T-helper 17 cell (primary cell): Measurements from ENCODE around the gene DVL1. TPM values are rescaled to one million over a fixed set of nuclear protein-coding genes. Genes with fewer than 3 reads are reported as not detected.

Experiments used
- ATAC-seq: fragments of 150-1000 bp; cut with Tn5 transposase; 2 replicates; pipeline ENCODE4 v1.10.0; 2021; ENCODE audit warnings: mild to moderate bottlenecking, moderate library complexity
- DNase-seq, 3 donors: peaks; one replicate each; pipeline versions ENCODE4 v3.0.0 to v3.0.0-alpha.2; 2020 to 2021
- H3K9me3 ChIP-seq: one replicate; pipeline ENCODE4 v1.7.0; 2013; ENCODE audit warnings: low read length, mild to moderate bottlenecking; ENCODE audit not compliant: control insufficient read depth, poor library complexity, severe bottlenecking
- H3K27ac Mint-ChIP-seq: one replicate; pipeline ENCODE4 v1.8.0; 2022; ENCODE audit warnings: mild to moderate bottlenecking, moderate library complexity, mixed read lengths
- H3K27me3 Mint-ChIP-seq: one replicate; pipeline ENCODE4 v1.8.0; 2022; ENCODE audit warnings: mixed read lengths
- H3K36me3 Mint-ChIP-seq: one replicate; pipeline ENCODE4 v1.8.0; 2022; ENCODE audit warnings: low read depth, mixed read lengths
- H3K4me1 Mint-ChIP-seq: one replicate; pipeline ENCODE4 v1.8.0; 2022; ENCODE audit warnings: mild to moderate bottlenecking, mixed read lengths
- H3K4me3 Mint-ChIP-seq: one replicate; pipeline ENCODE4 v1.8.0; 2022; ENCODE audit warnings: mild to moderate bottlenecking, moderate library complexity, mixed read lengths
- total RNA-seq, 4 donors: library from RNA in 2 of 4; stranded (reverse) in 2 of 4; gene quantifications; one replicate each; pipeline ENCODE4 v1.2.3 and lab custom pipeline; 2022 to 2026

Gene DVL1
- total RNA-seq, 2 donors from 2014 or later: 41.0 to 45.8 TPM

DNA sequence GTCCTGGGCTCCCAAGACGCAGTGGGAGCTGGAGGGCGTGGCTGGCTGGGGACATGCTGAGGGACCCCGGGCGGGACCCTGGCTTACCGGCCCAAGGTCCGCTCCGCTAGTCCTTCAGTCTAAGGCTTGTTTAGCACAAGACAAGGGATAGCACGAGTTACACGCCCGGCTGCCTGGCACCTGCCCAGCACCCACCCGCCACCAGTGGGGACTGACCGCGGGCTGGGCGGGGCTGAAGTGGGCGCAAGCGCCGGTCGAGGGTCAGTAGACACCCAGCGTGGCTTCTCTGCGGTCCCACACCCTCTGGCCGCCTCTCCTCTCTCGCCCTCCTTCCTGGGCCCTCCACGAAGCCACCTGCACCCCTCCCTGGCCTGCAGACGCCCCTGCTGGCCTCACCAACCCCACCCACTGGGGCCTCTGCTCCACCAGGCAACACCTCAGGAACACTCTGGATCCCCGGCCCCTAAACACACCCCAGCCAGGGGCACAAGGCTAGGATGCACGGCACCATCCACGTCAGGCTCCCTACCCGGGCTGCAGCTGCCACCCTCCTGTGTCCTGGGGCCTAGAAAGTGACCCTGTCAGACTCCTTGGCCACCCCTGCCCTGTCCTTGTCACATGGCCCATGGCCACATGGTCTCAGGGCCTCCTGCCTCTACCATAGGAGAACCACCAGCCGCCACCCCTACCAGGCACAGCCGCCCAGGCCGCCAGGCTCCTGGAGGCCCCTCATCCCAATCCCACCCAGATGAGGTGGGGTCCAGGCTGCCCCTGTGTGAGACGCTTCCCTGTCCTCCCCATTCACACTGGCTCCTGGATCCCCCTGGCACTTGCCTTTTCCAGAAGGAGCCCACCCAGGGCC, 12.1 kb downstream of the DVL1 start:
- no peaks in the 10 kb centered on the region for H3K36me3 Mint-ChIP-seq
- H3K9me3 ChIP-seq: no peaks in the 10 kb centered on the region
- no peaks in the 10 kb centered on the region for H3K27me3 Mint-ChIP-seq
- no peak overlapping the region for H3K27ac Mint-ChIP-seq
- no peak overlapping the region for H3K4me3 Mint-ChIP-seq
- ATAC-seq: no peak
- DNase-seq: no peak
- H3K4me1 Mint-ChIP-seq: peaks cover 3% of the 10 kb centered on the region

GRCh38 chr1:1336446-1336845, 12.8 kb downstream of the DVL1 start:
- no peak overlapping the region for H3K4me3 Mint-ChIP-seq
- no peaks in the 10 kb centered on the region for H3K27me3 Mint-ChIP-seq
- DNase-seq: no peak
- H3K36me3 Mint-ChIP-seq: no peaks in the 10 kb centered on the region
- no peak overlapping the region for H3K27ac Mint-ChIP-seq
- peaks cover 3% of the 10 kb centered on the region for H3K4me1 Mint-ChIP-seq
- ATAC-seq: no peak
- H3K9me3 ChIP-seq: no peaks in the 10 kb centered on the region

DNA sequence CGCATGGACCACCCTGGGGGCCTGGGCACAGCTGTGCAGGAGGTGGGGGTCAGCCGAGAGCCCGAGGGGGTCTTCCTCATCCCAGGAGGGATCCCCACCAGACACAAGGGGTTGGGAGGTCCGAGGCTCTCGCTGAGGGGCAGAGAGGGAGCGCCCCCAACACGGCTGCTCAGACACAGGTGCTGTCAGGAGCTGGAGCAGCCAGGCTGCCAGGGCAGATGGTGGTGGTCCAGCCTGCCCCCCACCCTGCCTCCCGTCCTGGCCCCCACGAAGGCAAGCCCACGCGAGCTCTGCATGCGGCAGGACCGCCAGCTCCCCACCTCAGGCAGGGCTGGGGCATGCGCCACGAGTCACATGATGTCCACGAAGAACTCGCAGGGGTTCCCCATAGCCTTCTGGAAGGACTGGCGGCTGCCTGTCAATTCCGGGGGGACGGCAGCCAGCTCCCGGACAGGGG, 13.4 kb downstream of the DVL1 start:
- H3K27me3 Mint-ChIP-seq: no peaks in the 10 kb centered on the region
- DNase-seq: no peak
- no peak overlapping the region for H3K27ac Mint-ChIP-seq
- no peaks in the 10 kb centered on the region for H3K36me3 Mint-ChIP-seq
- H3K9me3 ChIP-seq: no peaks in the 10 kb centered on the region
- no peak overlapping the region for H3K4me3 Mint-ChIP-seq
- ATAC-seq: no peak
- H3K4me1 Mint-ChIP-seq: peaks cover 3% of the 10 kb centered on the region

- Mint-ChIP-seq H3K4me1 (peaks cover 3% of the 10 kb centered on the region), H3K27ac (no peak overlapping the region), H3K4me3 (no peak overlapping the region), H3K27me3 (no peaks in the 10 kb centered on the region), H3K36me3 (no peaks in the 10 kb centered on the region)
- ATAC-seq: no peak
- H3K9me3 ChIP-seq: no peaks in the 10 kb centered on the region
- no peak for DNase-seq
Measured at GRCh38 chr1:1335283-1335682, 13.9 kb downstream of the DVL1 start.

DNA sequence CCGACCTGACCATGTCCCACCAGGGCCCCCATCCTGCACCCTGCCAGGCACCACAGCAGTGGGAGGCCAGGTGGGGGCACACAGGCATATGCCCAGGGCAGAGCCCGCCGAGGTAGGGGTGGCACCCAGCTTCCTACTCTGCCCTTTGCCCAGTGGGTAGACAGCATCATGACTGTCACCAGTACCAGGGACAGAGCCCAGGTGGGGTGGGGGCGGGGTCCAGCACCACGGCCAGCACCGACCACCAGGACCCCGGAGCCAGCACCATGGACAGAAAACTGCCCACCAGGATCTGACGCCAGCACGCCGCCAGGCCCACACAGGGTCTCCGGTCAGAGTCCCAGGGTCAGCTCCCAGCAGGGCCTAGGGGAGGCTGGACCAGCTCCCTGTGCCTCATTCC, 14.4 kb downstream of the DVL1 start:
- Mint-ChIP-seq H3K36me3 (no peaks in the 10 kb centered on the region), H3K27me3 (no peaks in the 10 kb centered on the region), H3K4me1 (peaks cover 3% of the 10 kb centered on the region), H3K27ac (no peak overlapping the region), H3K4me3 (no peak overlapping the region)
- ATAC-seq (no peak), DNase-seq (no peak)
- H3K9me3 ChIP-seq: no peaks in the 10 kb centered on the region

DNA sequence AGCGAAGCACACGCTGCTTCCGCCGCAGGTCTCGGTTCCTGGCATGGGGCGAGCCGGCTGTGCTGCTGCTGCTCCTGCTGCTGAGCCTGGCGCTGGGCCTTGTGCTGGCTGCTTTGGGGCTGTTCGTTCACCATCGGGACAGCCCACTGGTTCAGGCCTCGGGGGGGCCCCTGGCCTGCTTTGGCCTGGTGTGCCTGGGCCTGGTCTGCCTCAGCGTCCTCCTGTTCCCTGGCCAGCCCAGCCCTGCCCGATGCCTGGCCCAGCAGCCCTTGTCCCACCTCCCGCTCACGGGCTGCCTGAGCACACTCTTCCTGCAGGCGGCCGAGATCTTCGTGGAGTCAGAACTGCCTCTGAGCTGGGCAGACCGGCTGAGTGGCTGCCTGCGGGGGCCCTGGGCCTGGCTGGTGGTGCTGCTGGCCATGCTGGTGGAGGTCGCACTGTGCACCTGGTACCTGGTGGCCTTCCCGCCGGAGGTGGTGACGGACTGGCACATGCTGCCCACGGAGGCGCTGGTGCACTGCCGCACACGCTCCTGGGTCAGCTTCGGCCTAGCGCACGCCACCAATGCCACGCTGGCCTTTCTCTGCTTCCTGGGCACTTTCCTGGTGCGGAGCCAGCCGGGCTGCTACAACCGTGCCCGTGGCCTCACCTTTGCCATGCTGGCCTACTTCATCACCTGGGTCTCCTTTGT, 15.5 kb downstream of the DVL1 start:
- H3K9me3 ChIP-seq: no peaks in the 10 kb centered on the region
- ATAC-seq (no peak), DNase-seq (no peak)
- Mint-ChIP-seq H3K4me1 (peaks cover 3% of the 10 kb centered on the region), H3K4me3 (no peak overlapping the region), H3K36me3 (no peaks in the 10 kb centered on the region), H3K27me3 (no peaks in the 10 kb centered on the region), H3K27ac (no peak overlapping the region)

GRCh38 chr1:1332774-1333480, 16.3 kb downstream of the DVL1 start:
- ATAC-seq (no peak), DNase-seq (no peak)
- Mint-ChIP-seq H3K36me3 (no peaks in the 10 kb centered on the region), H3K4me1 (peaks cover 3% of the 10 kb centered on the region), H3K4me3 (no peak overlapping the region), H3K27me3 (no peaks in the 10 kb centered on the region), H3K27ac (no peak overlapping the region)
- H3K9me3 ChIP-seq: no peaks in the 10 kb centered on the region

- Mint-ChIP-seq H3K36me3 (no peaks in the 10 kb centered on the region), H3K27ac (no peak overlapping the region), H3K4me3 (no peak overlapping the region), H3K4me1 (peaks cover 3% of the 10 kb centered on the region), H3K27me3 (no peaks in the 10 kb centered on the region)
- ATAC-seq (no peak), DNase-seq (no peak)
- no peaks in the 10 kb centered on the region for H3K9me3 ChIP-seq
Measured at GRCh38 chr1:1332031-1332755, 17.0 kb downstream of the DVL1 start.

GRCh38 chr1:1331068-1331965, 17.9 kb downstream of the DVL1 start, which contains the start of gene TAS1R3:
TSS of gene TAS1R3 (plus strand) at chr1:1331280. CDS start at chr1:1331346, 66 bp downstream.
- no peak within 1 kb of the TSS for H3K27ac Mint-ChIP-seq
- H3K4me1 Mint-ChIP-seq: peaks cover 3% of the 10 kb centered on the region
- no peak for DNase-seq
- no peak for ATAC-seq
- H3K4me3 Mint-ChIP-seq: no peak within 1 kb of the TSS
- H3K9me3 ChIP-seq: no peaks in the 10 kb centered on the region
- no peaks in the 10 kb centered on the region for H3K27me3 Mint-ChIP-seq
- no peaks in the 10 kb centered on the region for H3K36me3 Mint-ChIP-seq

- no peak overlapping the region for H3K4me3 Mint-ChIP-seq
- no peaks in the 10 kb centered on the region for H3K9me3 ChIP-seq
- no peaks in the 10 kb centered on the region for H3K36me3 Mint-ChIP-seq
- no peaks in the 10 kb centered on the region for H3K27me3 Mint-ChIP-seq
- H3K27ac Mint-ChIP-seq: no peak overlapping the region
- peaks cover 10% of the 10 kb centered on the region for H3K4me1 Mint-ChIP-seq
- no peak for ATAC-seq
- DNase-seq: no peak
Measured at GRCh38 chr1:1330366-1331067, 18.7 kb downstream of the DVL1 start.

GRCh38 chr1:1329304-1330210, 19.7 kb downstream of the DVL1 start:
- no peak overlapping the region for H3K4me3 Mint-ChIP-seq
- ATAC-seq: no peak
- no peaks in the 10 kb centered on the region for H3K27me3 Mint-ChIP-seq
- peaks cover 10% of the 10 kb centered on the region for H3K4me1 Mint-ChIP-seq
- H3K9me3 ChIP-seq: no peaks in the 10 kb centered on the region
- DNase-seq: no peak
- no peaks in the 10 kb centered on the region for H3K36me3 Mint-ChIP-seq
- H3K27ac Mint-ChIP-seq: no peak overlapping the region
